Stomach (tissue), 9 donors: Measurements from ENCODE around the gene CYB5D1. TPM values are rescaled to one million over a fixed set of nuclear protein-coding genes. Genes with fewer than 3 reads are reported as not detected.

Source experiments
- DNase-seq, 2 donors: peaks; one replicate each; pipeline versions ENCODE4 v3.0.0 to v3.0.0-alpha.2; 2013 to 2019
- H3K27ac ChIP-seq, 5 donors: fragments of 200-600 bp in 4 of 5; sonication (generic) in 4 of 5; one replicate each; pipeline ENCODE4 v1.5.1; 2013 to 2019; ENCODE audit warnings: mild to moderate bottlenecking in 1 of 5, moderate library complexity in 1 of 5
- H3K27me3 ChIP-seq, 3 donors: fragments of 200-600 bp; sonication (generic); one replicate each; pipeline ENCODE4 v1.5.1; 2017 to 2019; ENCODE audit warnings: mixed run types in 1 of 3
- H3K36me3 ChIP-seq, 4 donors: fragments of 200-600 bp; sonication (generic); 1 replicate in 3 of 4; 2 replicates in 1 of 4; pipeline ENCODE4 v1.5.1; 2016 to 2019
- H3K4me1 ChIP-seq, 4 donors: fragments of 200-600 bp; sonication (generic); one replicate each; pipeline ENCODE4 v1.5.1; 2016 to 2019
- H3K4me3 ChIP-seq, 4 donors: fragments of 200-600 bp; sonication (generic) in 3 of 4; one replicate each; pipeline ENCODE4 v1.5.1; 2016 to 2019; ENCODE audit warnings: mild to moderate bottlenecking in 1 of 4
- H3K9me3 ChIP-seq, 4 donors: fragments of 200-600 bp; sonication (generic); one replicate each; pipeline ENCODE4 v1.5.1; 2016 to 2019
- EP300 ChIP-seq: sonication (generic); formaldehyde crosslinking; IDR thresholded peaks from one replicate; pipeline ENCODE4 v1.6.1; 2017; ENCODE audit warnings: antibody characterized with exemption
- POLR2A ChIP-seq, 4 donors: fragments of 450-650 bp; IDR thresholded peaks; one replicate each; pipeline ENCODE4 v1.6.1; 2016; ENCODE audit warnings: antibody characterized with exemption in 4 of 4, control low read depth in 2 of 4, mild to moderate bottlenecking in 1 of 4, moderate library complexity in 1 of 4
- POLR2AphosphoS5 ChIP-seq, 3 donors: sonication (generic); formaldehyde crosslinking; IDR thresholded peaks; one replicate each; pipeline ENCODE4 v1.6.1; 2016; ENCODE audit warnings: antibody characterized with exemption in 3 of 3
- WGBS, 5 donors: extraction: QIAGEN DNeasy Blood & Tissue Kit in 3 of 5; methylation state at CpG; one replicate each; pipeline versions ENCODE4 v1.1.5 to v1.1.7; 2013 to 2018; 5-methylcytosine and 5-hydroxymethylcytosine counted together
- intact Hi-C: fragments of 100-400 bp; cut with DNase I; formaldehyde crosslinking; loops from one replicate; pipeline ENCODE4 v1.15.1; 2023; ENCODE audit warnings: low total_unique reads
- polyA plus RNA-seq, 3 donors: library from polyadenylated mRNA; stranded (reverse); fragments of 200-250 nt; gene quantifications; one replicate each; pipeline ENCODE4 v1.2.3, GENCODE V29; 2013
- total RNA-seq, 5 donors: library from RNA; depleted of rRNA; stranded (reverse); fragments of >200 nt; gene quantifications; one replicate each; pipeline versions ENCODE4 v1.1.0 to v1.2.3, GENCODE V29; 2014 to 2016
- TF ChIP-seq, protein P1 (sequence below), 7 experiments: fragments of 450-650 bp in 4 of 7; fragments of 200-600 bp in 3 of 7; sonication (generic) in 3 of 7; IDR thresholded peaks; one replicate each; pipeline ENCODE4 v1.5.1; 2016 to 2019; ENCODE audit warnings: antibody characterized with exemption in 7 of 7, control low read depth in 2 of 7, mild to moderate bottlenecking in 1 of 7
- donor health status: healthy with polysubstance abuse.
- donor health status: Bipolar disorder and iron deficiency.
- donor health status: healthy.

CYB5D1 gene
- total and polyA plus RNA-seq, 8 donors, result 1.8 to 12.0 (median 4.9) TPM; not detected in 1

DNA sequence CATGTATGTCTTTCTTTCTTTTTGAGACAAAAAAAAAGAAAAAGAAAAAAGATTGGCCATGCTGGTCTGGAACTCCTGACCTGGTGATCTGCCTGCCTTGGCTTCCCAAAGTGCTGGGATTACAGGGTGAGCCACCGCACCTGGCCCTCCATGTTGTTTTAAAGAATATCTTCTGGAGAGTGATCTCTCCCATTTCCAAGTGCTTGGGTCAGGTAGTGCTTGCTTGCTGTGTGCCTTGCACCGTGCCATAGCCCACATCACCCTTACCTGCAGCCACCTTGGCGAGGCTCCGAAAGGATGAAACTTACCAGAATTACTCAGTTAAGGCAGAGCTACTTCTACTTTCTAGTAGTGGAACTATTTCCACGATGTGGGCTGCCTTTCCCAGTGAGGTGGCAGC lies 42.8 kb upstream of the CYB5D1 start:
- peaks cover 0 to 17% (median 0%) of the 10 kb centered on the region in 3 donors for H3K27me3 ChIP-seq
- intact Hi-C loops, result no loop called here
- H3K27ac ChIP-seq, result no peak overlapping the region
- H3K36me3 ChIP-seq, result no peaks in the 10 kb centered on the region
- no peak overlapping the region for H3K4me3 ChIP-seq
- no peak for TF ChIP-seq POLR2A (IDR thresholded peaks at IDR 0.05)
- no peak for TF ChIP-seq EP300
- no peak for TF ChIP-seq POLR2AphosphoS5 (IDR thresholded peaks at IDR 0.05)
- TF ChIP-seq, protein P1, sequence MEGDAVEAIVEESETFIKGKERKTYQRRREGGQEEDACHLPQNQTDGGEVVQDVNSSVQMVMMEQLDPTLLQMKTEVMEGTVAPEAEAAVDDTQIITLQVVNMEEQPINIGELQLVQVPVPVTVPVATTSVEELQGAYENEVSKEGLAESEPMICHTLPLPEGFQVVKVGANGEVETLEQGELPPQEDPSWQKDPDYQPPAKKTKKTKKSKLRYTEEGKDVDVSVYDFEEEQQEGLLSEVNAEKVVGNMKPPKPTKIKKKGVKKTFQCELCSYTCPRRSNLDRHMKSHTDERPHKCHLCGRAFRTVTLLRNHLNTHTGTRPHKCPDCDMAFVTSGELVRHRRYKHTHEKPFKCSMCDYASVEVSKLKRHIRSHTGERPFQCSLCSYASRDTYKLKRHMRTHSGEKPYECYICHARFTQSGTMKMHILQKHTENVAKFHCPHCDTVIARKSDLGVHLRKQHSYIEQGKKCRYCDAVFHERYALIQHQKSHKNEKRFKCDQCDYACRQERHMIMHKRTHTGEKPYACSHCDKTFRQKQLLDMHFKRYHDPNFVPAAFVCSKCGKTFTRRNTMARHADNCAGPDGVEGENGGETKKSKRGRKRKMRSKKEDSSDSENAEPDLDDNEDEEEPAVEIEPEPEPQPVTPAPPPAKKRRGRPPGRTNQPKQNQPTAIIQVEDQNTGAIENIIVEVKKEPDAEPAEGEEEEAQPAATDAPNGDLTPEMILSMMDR (IDR thresholded peaks at IDR 0.05), result no peak
- no peak for DNase-seq
- H3K9me3 ChIP-seq, result no peaks in the 10 kb centered on the region
- WGBS, 5 donors, result 91 to 95% (median 93%) methylated on average over 5 of the region's 5 CpGs
- H3K4me1 ChIP-seq, result no peaks in the 10 kb centered on the region

DNA sequence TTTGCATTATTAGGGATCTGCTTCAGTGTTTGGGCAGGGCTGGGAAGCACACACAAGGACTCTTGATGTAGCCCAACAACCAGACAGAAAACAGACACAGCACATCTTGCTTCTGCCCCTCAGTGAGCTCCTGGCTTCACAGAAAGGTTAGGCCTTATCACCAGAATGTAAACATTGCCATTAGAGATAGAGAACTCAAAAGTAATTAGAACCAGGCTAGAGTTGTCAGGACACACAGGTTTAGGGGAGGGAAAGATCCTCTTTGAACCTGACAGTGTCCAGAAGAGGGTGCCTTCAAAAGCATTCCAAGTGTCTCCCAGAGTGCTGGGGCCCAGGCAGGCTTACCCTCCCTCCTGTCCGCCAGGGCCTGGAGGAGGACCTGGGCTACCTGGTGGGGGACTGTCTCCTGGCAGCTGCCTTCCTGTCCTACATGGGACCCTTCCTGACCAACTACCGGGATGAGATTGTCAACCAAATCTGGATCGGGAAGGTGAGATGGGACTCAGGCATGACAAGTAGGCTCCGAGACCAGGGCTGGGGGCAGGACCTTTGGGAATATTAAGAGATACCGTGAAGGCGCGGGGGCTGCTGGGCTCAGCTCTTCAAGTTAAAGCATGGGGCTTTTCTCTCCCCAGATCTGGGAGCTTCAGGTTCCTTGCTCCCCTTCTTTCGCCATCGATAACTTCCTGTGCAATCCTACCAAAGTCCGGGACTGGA lies 40.7 kb upstream of the CYB5D1 start:
- no peak overlapping the region for H3K4me3 ChIP-seq
- H3K27me3 ChIP-seq, result peaks cover 0 to 11% (median 0%) of the 10 kb centered on the region in 3 donors
- H3K36me3 ChIP-seq, result no peaks in the 10 kb centered on the region
- TF ChIP-seq EP300 (no peak), POLR2A (IDR thresholded peaks at IDR 0.05) (no peak), POLR2AphosphoS5 (IDR thresholded peaks at IDR 0.05) (no peak)
- TF ChIP-seq, protein P1 (IDR thresholded peaks at IDR 0.05), result no peak
- DNase-seq, result no peak
- 66 to 84% (median 79%) methylated on average over 9 to 10 of the region's 10 CpGs for WGBS, 5 donors
- intact Hi-C loops, result no loop called here
- no peaks in the 10 kb centered on the region for H3K4me1 ChIP-seq
- H3K9me3 ChIP-seq, result no peaks in the 10 kb centered on the region
- H3K27ac ChIP-seq, result no peak overlapping the region

DNA sequence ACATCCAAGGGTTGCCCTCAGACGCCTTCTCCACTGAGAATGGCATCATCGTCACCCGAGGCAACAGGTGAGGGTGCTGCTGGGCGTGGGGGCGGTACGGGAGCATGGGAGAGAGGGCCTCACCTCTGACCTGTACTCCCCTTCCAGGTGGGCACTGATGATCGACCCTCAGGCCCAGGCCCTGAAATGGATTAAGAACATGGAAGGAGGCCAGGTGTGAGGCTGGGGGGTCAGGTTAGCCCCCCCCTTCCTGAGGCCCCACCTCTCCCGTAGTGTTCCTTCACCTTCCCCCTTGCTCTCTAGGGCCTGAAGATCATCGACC lies 40.2 kb upstream of the CYB5D1 start:
- Histone ChIP-seq H3K36me3 (no peaks in the 10 kb centered on the region), H3K9me3 (no peaks in the 10 kb centered on the region), H3K27ac (no peak overlapping the region), H3K27me3 (peaks cover 0 to 11% (median 0%) of the 10 kb centered on the region in 3 donors), H3K4me1 (no peaks in the 10 kb centered on the region), H3K4me3 (no peak overlapping the region)
- no peak for DNase-seq
- intact Hi-C loops, result no loop called here
- 78 to 89% (median 84%) methylated on average over 8 to 9 of the region's 9 CpGs for WGBS, 5 donors
- TF ChIP-seq, protein P1 (IDR thresholded peaks at IDR 0.05), result no peak
- TF ChIP-seq POLR2A (IDR thresholded peaks at IDR 0.05) (no peak), EP300 (no peak), POLR2AphosphoS5 (IDR thresholded peaks at IDR 0.05) (no peak)

DNA sequence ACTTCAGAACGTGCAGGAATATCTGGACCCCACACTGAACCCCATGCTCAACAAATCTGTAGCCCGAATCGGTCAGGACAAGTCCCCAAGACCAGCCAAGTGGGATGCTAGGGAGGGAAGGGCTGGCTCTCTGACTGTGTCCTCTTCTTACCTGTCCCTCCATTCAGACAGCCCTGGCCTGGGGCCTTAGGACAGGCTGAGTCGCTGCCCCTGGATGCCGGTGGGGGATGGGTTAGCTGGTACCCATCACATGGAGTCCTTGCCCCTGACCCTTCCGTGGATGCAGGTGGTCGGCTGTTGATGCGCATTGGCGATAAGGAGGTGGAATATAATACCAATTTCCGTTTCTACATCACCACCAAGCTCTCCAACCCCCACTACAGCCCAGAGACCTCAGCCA lies 39.8 kb upstream of the CYB5D1 start:
- DNase-seq, result no peak
- Histone ChIP-seq H3K4me3 (no peak overlapping the region), H3K9me3 (no peaks in the 10 kb centered on the region), H3K27me3 (peaks cover 0 to 11% (median 0%) of the 10 kb centered on the region in 3 donors), H3K27ac (no peak overlapping the region), H3K36me3 (no peaks in the 10 kb centered on the region), H3K4me1 (no peaks in the 10 kb centered on the region)
- intact Hi-C loops, result no loop called here
- WGBS, 5 donors, result 84 to 90% (median 86%) methylated on average over 10 of the region's 10 CpGs
- no peak for TF ChIP-seq POLR2AphosphoS5 (IDR thresholded peaks at IDR 0.05)
- TF ChIP-seq POLR2A (IDR thresholded peaks at IDR 0.05), result no peak
- no peak for TF ChIP-seq EP300
- TF ChIP-seq, protein P1 (IDR thresholded peaks at IDR 0.05), result no peak
